IPS DF 4.7 (cell line): ENCODE data around the gene GPR156.
A peak's percentile ranks its signal among the peaks of the same experiment; 100 is the strongest.
"Not testable (repeated sequence)": the region's sequence is repeated elsewhere in the genome, so short reads cannot be mapped to it uniquely, and the experiment has no call there.

Experiments used
- DNase-seq: peaks from one replicate; pipeline ENCODE4 v3.0.0-alpha.2; 2013; ENCODE audit warnings: low spot score; ENCODE audit errors: extremely low read depth

Gene GPR156

GRCh38 chr3:120274739-120275167, 10.3 kb downstream of the GPR156 start:
- DNase-seq: no peak

DNA sequence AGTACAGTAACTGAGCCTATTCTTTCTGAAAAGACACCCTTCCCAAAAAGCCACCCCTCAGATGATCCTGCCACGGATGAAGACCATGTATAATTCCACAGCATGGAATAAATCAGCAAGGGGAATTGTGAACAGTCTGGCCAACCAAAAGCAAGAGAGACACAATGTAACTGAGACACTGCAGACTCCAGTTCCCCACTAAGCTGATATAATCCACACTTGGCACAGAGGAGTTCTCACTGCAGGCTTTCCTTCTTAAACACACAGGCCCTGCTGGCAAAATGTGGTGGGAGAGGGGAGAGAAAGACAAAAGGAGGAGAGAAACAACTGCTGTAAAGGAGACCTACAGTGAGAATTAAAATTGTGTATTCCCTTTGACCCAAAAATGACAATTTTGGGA, 12.7 kb downstream of the GPR156 start:
- DNase-seq: no peak

DNA sequence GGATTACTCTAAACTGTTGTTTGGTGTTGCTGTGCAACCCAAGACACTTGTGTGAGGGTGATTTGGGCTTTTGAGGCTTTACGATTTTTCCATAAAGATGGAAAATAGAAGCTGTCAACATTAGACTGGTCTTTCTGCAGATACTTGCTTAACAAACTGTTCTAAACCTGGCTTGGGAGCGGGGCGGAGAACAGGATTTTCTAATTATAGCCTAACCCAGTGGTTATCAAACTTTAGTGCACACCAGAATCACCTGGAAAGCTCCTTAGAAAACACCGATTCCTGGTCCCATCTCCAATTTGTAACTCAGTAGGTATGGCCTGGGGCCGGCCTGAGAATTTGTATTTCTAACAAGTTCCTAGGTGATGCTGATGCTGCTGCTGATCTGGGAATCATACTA, 19.0 kb downstream of the GPR156 start:
- no peak for DNase-seq

- DNase-seq: no peak
These were observed 20.1 kb downstream of the GPR156 start for GRCh38 chr3:120264963-120265362.

DNA sequence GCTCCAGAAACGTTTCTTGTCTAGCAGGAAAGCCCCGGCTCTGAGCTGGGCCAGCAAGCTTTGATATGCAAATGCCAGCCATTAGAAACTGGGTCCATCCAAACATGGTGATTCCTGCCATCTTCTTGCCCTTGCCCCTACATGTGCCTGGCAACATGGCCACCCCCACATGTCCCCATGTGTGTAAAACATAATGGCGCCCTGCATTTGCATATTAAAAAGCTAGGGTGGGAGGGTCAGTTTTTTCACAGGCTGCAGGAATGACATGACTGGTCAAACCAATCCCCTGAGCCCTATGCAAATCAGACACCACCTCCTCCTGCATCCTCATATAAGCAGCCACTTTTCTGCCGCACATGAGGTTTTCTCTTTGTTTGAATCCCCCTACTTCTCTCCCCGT, 21.2 kb downstream of the GPR156 start:
- peak; percentile 9 for DNase-seq

DNA sequence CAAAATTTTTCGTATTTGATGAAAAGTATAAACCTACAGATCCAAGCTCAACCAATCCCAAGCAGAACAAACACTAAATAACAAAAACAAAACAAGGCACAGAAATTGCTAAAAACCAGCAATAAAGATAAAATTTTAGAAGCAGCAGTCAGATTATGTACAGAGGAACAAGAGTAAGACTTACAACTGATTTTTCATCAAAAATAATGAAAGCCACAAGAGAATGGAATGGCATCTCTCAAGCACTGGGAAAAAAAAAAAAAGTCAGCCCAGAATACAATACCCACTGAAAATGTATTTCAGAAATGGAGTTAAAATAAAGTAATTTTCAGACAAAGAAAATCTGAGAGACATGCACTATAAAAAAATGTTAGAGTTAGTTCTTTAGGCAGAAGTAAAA, 27.0 kb downstream of the GPR156 start:
- no peak for DNase-seq

DNA sequence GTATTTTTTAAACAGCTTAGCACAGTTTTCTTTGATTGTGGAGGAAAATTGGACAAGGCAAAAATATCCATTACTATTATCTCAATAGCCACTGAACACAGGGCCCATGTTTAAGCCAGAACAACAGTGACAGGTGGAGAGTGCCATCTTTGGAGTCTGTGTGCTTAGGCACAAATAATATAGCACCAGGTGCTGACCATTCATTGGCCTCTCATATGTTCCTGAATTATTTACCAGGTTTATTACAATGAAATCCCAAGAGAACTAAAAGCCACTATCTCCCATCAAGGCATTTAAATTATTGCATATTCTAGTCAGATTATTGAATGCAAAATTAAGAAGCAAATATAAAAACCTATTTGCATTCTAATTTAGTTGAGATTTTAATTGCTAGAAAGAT, 39.6 kb downstream of the GPR156 start:
- DNase-seq: no peak

GRCh38 chr3:120244834-120245225, 40.2 kb downstream of the GPR156 start:
- no peak for DNase-seq

DNA sequence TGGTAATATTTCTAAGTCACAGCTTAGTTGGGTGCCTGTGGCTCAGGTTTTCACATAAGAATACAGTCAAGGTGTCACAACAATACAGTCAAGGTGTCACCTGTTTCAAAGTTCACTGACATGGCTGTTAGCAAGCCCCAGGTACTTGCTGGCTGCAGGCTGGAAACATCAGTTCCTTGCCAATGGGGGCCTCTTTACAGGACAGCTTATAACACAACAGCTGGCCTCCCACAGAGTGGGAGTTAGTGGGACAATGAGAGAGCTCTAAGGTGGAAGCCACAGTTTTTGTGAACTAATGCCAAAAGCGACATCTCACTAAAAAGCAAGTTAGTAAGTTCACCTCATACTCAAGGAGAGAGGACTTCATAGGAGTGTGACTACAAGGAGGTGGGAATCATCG, 45.4 kb downstream of the GPR156 start:
- DNase-seq: no peak

DNA sequence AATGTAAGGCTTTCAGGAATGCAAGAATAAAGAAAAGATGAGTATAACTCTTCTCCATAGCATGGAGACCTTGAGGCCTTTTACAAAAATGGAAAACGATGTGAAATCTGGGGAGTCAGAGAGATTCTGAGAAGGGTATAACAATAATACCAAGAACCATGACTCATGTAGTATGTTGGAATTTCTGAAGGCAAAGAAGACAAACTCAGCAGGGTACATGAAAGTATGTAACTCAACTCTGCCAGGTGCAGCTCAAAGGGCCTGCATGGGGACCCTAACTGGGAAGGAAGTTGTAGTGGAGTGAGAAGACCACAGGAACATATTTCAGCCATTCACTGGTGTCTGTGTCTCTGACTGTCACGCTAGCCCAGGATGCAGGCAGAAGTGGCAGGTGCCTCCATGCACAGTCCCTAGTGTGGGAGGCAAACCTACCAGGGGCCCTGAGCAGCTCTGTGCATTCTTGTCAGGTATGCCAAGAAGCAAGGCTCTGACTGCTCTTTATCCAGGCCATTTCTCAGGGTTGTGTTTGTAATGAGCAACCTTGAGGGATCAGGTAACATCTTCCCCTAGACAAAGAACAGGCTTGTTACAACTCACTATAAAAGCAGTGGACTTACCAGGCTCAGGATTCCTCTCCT, 57.2 kb downstream of the GPR156 start:
- DNase-seq: no peak

GRCh38 chr3:120224237-120224636, 60.8 kb downstream of the GPR156 start:
- DNase-seq: no peak

- DNase-seq: no peak
These were observed 66.0 kb downstream of the GPR156 start for GRCh38 chr3:120218981-120219380.

DNA sequence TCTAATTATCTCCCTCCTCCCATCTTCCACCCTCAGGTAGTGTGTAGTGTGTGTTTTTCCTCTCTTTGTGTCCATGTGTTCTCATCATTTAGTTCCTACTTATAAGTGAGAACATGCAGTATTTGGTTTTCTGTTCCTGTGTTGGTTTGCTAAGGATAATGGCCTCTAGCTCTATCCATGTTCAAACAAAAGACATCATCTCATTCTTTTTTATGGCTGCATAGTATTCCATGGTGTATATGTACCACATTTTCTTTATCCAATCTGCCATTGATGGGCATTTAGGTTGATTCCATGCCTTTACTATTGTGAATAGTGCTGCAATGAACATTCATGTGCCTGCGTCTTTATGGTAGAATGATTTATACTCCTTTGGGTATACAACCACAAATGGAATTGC, 68.4 kb downstream of the GPR156 start:
- not testable (repeated sequence) for DNase-seq

DNA sequence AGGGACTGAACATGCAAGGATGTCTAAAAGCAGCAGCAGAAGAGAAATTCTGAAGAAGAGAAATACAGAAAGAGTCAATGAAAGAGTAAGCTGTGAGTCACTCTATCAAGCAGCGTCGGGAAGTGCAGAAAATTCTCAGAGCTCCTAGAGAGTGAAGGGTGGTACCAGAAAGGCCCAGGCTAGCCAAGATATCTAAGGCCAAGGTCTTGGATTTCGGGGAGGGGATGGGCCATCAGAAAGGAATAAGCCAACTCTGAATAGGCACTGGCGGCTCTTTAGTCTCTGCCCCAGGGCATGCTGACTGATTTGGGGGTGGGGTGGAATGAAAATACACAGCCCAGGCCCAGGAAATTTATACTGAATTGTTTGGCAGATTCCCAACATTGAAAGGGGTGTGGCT, 70.8 kb downstream of the GPR156 start:
- no peak for DNase-seq

GRCh38 chr3:120212505-120212904, 72.5 kb downstream of the GPR156 start:
- no peak for DNase-seq

GRCh38 chr3:120209425-120209824, 75.6 kb downstream of the GPR156 start:
- DNase-seq: no peak

- DNase-seq: no peak
These were observed 80.7 kb downstream of the GPR156 start for GRCh38 chr3:120204338-120204737.

DNA sequence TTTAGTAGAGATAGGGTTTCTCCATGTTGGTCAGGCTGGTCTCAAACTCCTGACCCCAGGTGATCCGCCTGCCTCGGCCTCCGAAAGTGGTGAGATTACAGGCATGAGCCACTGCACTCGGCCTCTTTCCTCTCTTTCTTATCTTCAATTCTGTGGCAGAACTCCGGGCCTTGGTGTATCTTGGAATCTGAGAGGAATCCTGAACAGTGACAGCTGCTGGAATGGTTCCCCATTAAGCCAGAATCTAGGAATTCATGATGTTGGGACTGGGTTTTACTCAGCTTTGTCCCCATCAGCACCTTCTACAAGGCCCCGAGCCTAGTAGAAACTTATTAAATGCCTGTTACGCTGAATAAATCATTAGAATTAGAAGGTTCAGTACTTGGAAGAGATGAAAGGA, 81.4 kb downstream of the GPR156 start:
- no peak for DNase-seq

GRCh38 chr3:120203016-120203415, 82.0 kb downstream of the GPR156 start:
- no peak for DNase-seq

DNA sequence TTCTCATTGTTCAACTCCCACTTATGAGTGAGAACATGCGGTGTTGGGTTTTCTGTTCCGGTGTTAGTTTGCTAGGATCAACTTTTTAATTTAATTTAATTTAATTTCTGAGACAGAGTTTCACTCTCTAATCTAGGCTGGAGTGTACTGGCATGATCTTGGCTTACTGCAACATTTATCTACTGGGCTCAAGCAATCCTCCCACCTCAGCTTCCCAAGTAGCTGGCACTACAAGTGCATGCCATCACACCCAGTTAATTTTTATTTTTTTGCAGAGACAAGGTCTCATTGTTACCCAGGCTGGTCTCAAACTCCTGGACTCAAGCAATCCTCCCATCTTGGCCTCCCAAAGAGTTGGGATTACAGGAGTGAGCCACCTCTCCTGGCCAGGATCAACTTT, 82.7 kb downstream of the GPR156 start:
- no peak for DNase-seq

DNA sequence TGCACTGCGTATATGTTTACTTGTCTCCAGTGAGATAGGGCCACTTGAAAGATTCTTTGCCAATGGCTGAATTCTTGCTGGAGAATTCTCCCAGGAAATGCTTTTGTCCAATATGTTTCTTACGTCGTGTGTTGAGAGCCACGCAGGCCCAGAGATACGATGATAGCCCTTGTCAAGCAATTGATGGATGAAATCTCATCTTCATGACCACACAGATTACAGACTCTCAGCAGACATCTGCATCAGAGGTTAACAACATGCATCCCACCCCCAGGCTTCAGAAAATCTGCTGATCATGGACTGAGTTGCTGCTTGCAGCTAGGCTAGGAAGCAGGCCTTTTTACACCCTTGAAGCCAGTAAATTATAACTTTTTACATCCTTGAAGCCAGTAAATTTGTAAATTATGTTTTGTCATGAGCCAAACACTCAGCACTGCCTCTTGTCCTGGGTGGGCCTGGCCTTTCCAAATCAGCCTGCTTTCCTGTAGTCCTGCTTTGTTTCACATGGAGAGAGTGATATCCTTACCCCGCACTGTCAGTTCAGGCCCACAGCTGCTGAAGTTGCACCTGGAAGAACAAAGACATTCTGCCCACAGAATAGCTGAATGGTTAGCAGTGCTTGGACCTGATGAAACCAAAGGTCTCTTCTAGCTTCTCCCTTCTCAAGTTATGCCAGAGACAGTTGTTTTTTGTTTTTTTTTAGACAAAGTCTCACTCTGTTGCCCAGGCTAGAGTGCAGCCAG, 84.4 kb downstream of the GPR156 start:
- no peak for DNase-seq

DNA sequence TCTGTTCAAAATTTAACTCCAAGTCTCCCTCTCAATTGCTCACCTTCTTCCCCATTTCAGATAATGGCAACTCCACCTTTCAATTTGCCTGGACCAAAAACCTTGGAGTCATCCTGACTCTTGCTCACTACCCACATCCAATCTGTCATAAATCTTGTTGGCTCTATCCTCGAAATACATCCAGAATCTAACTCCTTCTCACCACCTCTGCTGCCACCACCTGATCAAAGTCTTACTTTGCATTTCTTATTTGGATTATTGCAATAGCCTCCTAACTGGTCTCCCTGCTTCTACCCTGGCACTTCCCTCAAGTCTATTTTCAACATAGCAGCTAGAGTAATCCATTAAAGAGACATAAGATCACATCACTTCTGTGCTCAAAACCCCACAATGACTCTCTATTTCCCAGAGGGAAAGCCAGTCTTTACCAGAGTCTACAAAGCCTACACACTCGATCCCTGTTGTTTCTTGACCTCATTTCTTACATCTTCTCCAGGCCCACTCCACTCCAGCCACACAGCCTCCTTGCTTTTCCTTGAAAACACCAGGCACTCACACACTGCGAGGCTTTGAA, 86.6 kb downstream of the GPR156 start:
- no peak for DNase-seq

DNA sequence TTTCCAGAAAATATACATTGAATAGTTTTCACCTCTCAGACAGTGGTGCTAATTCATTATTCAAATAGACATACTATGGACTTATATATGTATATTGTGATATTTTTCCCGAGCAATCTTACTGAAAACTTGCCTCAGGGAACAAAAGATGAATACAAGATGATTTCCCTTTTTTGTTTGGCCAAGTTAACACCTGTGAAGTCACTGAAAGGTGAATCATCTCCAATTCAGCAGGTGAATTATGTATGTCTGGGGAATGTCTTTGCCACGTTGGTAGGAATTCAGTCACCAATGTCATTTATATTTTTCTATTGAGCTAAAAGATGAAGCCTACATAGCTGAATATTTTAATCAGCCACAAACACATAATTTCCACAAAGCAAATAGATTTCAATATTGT, 88.2 kb downstream of the GPR156 start:
- DNase-seq: no peak
